ENCODE data around the gene PDCD6IP.
"Not testable (repeated sequence)": the region's sequence is repeated elsewhere in the genome, so short reads cannot be mapped to it uniquely, and the experiment has no call there.

PDCD6IP gene

GRCh38 chr3:33848624-33849347 lies 50.4 kb downstream of the PDCD6IP start:
- DNase-seq (ENCODE audit: low read depth): no peak

DNA sequence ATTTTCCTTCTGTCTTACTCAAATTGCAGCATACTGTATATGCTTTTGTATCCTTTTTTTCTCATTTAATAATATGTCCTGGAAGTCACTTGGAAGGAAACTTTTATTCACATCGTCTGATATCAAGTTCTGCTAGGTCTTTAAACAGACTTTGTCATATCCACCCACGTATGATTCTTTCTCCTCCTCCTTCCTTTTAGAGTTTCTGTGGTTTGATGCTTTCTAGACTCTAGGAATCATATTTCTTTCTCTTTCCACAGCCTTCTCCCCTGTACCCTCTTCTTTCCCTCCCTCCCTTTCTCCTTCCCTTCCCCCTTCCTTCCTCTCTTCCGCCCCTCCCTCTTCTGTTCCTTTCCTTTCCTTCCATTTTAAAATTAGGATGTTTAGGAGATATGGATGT lies 52.2 kb downstream of the PDCD6IP start:
- not testable (repeated sequence) for DNase-seq (ENCODE audit: low read depth)

GRCh38 chr3:33855407-33855806 lies 57.0 kb downstream of the PDCD6IP start:
- DNase-seq (ENCODE audit: low read depth): not testable (repeated sequence)

- no peak for DNase-seq (ENCODE audit: low read depth)
Observed at GRCh38 chr3:33855884-33856546, 57.6 kb downstream of the PDCD6IP start.

GRCh38 chr3:33857701-33858100 lies 59.3 kb downstream of the PDCD6IP start:
- not testable (repeated sequence) for DNase-seq (ENCODE audit: low read depth)

GRCh38 chr3:33858131-33858530 lies 59.7 kb downstream of the PDCD6IP start:
- no peak for DNase-seq (ENCODE audit: low read depth)

DNA sequence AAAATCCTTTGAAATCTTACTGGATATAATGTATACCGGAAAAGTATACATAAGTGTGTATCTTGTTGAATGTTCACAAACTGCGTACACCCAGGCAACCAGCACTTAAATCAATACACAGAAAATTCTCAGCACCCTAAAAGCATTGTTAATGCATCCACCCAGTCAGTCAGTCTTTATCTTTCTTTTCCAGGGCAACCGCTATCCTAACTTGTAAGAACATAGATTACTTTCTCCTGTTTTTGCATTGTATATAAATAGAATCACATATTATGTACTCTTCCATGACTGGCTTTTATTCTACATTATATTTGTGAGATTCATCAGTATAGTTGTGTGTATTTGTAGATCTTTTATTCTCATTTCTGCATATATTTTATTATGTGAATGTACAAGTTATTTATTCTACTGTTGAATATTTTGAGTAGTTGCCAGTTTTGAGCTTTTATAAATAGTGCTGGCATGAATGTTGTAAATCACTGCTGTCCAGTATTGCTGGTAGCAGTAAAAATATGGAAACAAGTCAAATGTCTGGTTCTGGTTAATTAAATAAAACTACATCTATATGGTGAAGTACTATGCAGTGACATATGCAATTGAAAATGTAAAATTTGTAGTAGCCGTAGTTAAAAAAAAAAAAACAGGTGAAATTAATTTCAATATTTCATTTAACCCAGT lies 62.1 kb downstream of the PDCD6IP start:
- DNase-seq (ENCODE audit: low read depth): no peak

DNA sequence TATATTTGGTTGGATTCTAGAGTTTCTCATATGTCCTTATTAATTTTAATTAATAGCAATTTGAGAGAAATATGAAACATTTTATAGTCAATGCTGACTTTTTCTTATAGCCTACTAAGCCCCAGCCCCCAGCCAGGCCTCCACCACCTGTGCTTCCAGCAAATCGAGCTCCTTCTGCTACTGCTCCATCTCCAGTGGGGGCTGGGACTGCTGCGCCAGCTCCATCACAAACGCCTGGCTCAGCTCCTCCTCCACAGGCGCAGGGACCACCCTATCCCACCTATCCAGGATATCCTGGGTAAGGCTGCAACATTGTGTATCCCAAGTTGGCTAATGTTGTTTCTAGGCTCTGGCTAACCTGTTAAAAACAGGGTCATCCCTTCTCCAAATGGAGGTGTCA lies 66.7 kb downstream of the PDCD6IP start:
- DNase-seq (ENCODE audit: low read depth): no peak

GRCh38 chr3:33868309-33868708 lies 69.9 kb downstream of the PDCD6IP start:
- DNase-seq (ENCODE audit: low read depth): no peak

DNA sequence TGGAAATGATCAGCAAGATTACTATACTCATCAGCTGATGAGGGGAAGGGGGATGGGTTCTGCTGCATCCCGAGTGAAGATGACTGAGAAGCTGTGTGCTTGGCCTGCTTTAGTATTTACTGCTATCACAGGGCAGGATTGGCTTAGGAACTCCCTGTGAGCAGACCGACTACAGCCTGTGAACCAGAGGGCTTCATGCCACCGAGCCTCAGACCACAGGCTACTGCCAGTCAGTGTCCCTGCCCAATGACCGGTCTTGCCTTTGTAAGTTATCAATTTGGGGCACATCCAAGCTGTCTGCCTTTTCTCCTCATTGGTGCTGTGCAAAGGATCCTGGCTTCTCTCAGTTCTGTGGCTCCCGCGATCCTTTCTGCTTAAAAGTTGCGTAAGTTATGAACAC lies 71.5 kb downstream of the PDCD6IP start:
- no peak for DNase-seq (ENCODE audit: low read depth)

- DNase-seq (ENCODE audit: low read depth): no peak
Observed at GRCh38 chr3:33874815-33875214, 76.4 kb downstream of the PDCD6IP start.

DNA sequence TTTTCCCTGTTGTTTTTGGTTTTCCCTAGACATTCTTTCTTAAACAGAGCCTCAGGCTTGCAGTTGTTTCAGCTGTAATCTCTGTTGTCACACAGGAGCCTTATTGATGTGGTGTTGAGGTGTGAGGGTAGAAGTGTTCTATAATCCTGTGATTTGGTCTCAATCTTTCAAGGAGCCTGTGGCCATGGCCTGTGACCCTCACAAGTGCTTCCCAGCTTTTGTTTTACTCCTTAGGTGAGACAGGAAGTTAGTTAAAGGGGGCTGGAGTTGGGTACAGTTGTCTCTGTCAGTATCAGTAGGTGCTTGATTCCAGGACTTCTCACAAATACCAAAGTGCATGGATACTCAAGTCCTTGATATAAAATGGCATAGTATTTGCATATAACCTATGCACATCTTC lies 77.2 kb downstream of the PDCD6IP start:
- DNase-seq (ENCODE audit: low read depth): no peak

DNA sequence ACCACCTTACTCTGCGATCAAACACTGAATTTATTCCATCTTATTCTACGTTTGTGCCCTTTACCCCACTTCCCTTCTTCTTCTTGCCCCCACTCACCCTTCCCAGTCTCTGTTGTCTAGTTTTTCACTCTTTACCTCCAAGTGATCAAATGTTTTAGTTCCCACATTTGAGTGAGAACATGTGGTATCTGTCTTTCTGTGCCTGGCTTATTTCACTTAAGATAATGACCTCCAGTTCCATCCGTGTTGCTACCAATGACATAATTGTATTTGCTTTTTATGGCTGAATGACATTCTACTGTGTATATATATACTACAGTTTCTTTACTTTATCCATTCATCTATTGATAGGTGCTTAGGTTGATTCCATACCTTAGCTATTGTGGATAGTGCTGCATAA lies 78.8 kb downstream of the PDCD6IP start:
- DNase-seq (ENCODE audit: low read depth): no peak

- DNase-seq (ENCODE audit: low read depth): no peak
Observed at GRCh38 chr3:33879540-33879939, 81.1 kb downstream of the PDCD6IP start.

DNA sequence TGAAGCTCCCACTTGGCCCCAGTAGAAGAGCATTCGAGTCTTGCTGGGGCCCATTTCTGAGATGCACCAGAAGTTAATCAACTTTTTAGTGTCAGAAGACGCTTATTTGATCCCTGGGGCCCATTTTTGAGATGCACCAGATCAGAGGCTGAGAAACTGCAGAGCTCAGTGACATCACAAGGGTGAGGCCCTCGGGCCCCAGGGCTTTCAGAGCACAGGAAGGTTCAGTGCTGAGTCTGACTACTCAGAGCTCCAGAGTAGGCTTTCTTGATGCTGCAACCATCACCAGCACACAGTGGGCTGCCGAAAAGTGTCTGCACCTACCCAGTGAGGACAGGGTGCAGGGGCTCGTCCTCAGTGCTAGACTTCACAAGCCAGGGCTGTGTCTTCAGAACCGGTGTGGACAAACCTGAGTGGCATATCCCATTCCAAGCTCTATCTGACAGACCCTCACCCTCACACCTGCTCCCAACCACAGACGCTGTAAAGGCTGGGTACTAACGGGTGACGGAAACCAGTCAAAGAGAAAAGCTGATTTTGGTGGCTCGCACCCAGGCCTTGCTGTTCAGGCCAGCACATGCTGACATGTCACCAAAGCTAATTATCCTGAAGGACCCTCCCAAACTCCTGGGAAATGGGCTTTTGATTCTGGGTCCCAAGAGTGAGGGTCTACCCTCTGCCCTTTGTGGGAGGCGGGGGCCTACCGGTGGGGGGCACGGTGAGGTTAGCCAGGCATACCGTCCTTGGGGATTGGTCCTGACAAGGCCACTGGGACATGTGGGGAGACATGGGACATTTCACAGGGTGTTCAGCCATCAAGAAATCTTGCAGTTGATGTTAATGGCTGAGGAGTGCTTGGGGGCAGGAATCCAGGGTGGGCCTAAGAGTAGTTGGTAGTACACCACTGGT lies 83.0 kb downstream of the PDCD6IP start:
- no peak for DNase-seq (ENCODE audit: low read depth)

DNA sequence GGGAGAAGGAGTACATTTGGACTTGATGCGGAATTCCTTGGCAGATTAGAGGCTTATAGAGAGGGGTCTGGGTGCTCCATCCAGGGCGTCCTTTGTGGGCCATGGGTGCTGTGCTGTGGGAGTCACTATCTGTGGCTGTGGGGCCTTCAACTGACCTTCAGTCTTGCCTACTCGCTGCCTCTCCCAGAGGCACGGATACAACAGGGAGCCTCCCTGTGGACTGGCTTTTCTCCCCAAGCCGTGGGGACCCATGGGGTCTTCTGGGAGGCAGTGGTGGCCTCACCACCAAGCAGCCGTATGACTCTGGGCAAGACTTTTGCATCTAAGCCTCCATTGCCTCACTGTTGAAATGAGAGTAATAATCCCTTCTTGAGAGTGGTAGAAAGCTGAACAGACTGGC lies 83.9 kb downstream of the PDCD6IP start:
- DNase-seq (ENCODE audit: low read depth): no peak

- no peak for DNase-seq (ENCODE audit: low read depth)
Observed at GRCh38 chr3:33883538-33883950, 85.1 kb downstream of the PDCD6IP start.

GRCh38 chr3:33883951-33884561 lies 85.6 kb downstream of the PDCD6IP start:
- no peak for DNase-seq (ENCODE audit: low read depth)

GRCh38 chr3:33884701-33885100 lies 86.3 kb downstream of the PDCD6IP start:
- DNase-seq (ENCODE audit: low read depth): no peak

DNA sequence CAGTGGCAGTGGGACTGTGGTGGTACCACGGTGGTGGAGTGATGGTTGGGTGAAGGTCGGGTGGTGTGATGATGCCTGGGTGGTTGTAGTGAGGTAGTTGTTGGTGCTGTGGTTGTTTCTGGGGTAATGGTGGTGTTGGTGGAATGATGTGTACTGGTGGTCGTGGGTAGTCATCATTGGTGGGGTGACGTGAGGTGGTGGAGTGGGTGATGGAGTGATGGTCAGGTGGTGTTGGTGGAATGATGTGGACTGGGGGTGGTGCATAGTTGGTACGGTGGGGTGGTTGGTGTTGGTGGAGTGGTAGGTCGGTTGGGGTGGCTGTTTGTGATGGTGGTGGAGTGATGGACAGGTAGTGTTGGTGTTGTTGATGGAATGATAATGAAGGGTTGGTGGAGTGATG lies 87.1 kb downstream of the PDCD6IP start:
- no peak for DNase-seq (ENCODE audit: low read depth)

DNA sequence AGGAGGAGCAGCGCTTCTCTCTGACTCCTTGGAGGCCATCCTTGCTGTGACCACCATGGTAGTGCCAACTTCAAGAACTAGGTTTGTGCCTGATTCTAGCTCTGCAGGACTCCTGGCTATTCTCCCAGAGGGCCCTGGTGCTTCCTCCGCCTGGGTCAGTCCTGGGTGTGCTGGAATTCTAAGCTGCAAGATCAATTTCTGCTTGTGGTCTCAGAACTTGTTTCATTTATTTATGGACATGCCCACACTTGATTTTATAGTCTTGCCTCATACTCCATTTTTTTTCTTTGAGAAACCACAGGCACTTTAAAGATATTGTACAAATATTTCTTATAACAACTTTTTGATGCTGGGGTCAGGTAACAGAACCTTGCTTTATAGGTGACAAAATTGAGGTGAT lies 87.6 kb downstream of the PDCD6IP start:
- no peak for DNase-seq (ENCODE audit: low read depth)

GRCh38 chr3:33887478-33887877 lies 89.0 kb downstream of the PDCD6IP start:
- no peak for DNase-seq (ENCODE audit: low read depth)
